HepG2 (cell line): ENCODE data around the gene FAM219A. TPM values are rescaled to one million over a fixed set of nuclear protein-coding genes. Genes with fewer than 3 reads are reported as not detected.

Experiments
- ARNT ChIP-seq: fragments of 450-650 bp; IDR thresholded peaks from 2 replicates; pipeline ENCODE4 v1.6.1; 2017
- ATRX ChIP-seq: sonication (generic); formaldehyde crosslinking; IDR thresholded peaks from 2 replicates; pipeline ENCODE4 v1.4.0; 2020; ENCODE audit warnings: missing genetic modification reagents, borderline replicate concordance
- CBX2 ChIP-seq, 2 experiments: fragments of 200-600 bp in 1 of 2; sonication (generic); formaldehyde crosslinking in 1 of 2; IDR thresholded peaks; 2 replicates each; pipeline versions ENCODE4 v1.7.0 to v1.8.1; 2018 to 2022; ENCODE audit warnings: low read depth in 2 of 2, low read length in 1 of 2, mild to moderate bottlenecking in 1 of 2, missing genetic modification reagents in 1 of 2
- FOXM1 ChIP-seq: sonication (generic); formaldehyde crosslinking; IDR thresholded peaks from 2 replicates; pipeline ENCODE4 v1.5.0; 2020; ENCODE audit warnings: missing genetic modification reagents
- FOXO1 ChIP-seq: sonication (generic); formaldehyde crosslinking; IDR thresholded peaks from 2 replicates; pipeline ENCODE4 v1.4.0; 2020; ENCODE audit warnings: missing genetic modification reagents
- GMEB2 ChIP-seq: IDR thresholded peaks from 2 replicates; pipeline ENCODE4 v1.6.1; 2016; ENCODE audit warnings: missing biosample characterization, missing genetic modification reagents, low read depth
- HNF1B ChIP-seq: sonication (generic); formaldehyde crosslinking; IDR thresholded peaks from 2 replicates; pipeline ENCODE4 v1.5.1; 2020; ENCODE audit warnings: mild to moderate bottlenecking, moderate library complexity, missing genetic modification reagents
- MAFK ChIP-seq, 2 experiments: IDR thresholded peaks in 1 of 2; conservative IDR thresholded peaks in 1 of 2; 2 replicates each; pipeline ENCODE4 v1.6.1; 2011; ENCODE audit warnings: improper control_type of control experiment in 2 of 2, low read length in 2 of 2
- MNT ChIP-seq: fragments of 450-650 bp; IDR thresholded peaks from 2 replicates; pipeline ENCODE4 v1.6.1; 2016
- MTF1 ChIP-seq: sonication (generic); formaldehyde crosslinking; IDR thresholded peaks from 2 replicates; pipeline ENCODE4 v1.5.0; 2020; ENCODE audit warnings: missing genetic modification reagents
- NBN ChIP-seq: fragments of 450-650 bp; conservative IDR thresholded peaks from 2 replicates; pipeline ENCODE4 v1.6.1; 2017
- NFKB2 ChIP-seq: sonication (generic); formaldehyde crosslinking; IDR thresholded peaks from 2 replicates; pipeline ENCODE4 v1.4.0; 2020; ENCODE audit warnings: missing genetic modification reagents, borderline replicate concordance
- NR2C2 ChIP-seq: sonication (generic); formaldehyde crosslinking; IDR thresholded peaks from 2 replicates; pipeline ENCODE4 v1.4.0; 2020; ENCODE audit warnings: missing genetic modification reagents, mild to moderate bottlenecking, moderate library complexity, borderline replicate concordance
- SAFB2 ChIP-seq: sonication (generic); formaldehyde crosslinking; IDR thresholded peaks from 2 replicates; pipeline ENCODE4 v1.5.1; 2020; ENCODE audit warnings: missing genetic modification reagents, low read depth, mild to moderate bottlenecking, borderline replicate concordance
- SKIL ChIP-seq: sonication (generic); formaldehyde crosslinking; IDR thresholded peaks from 2 replicates; pipeline ENCODE4 v1.8.0; 2022; ENCODE audit warnings: missing genetic modification reagents, mild to moderate bottlenecking, moderate library complexity, borderline replicate concordance
- SYNCRIP ChIP-seq: fragments of 200-400 bp; formaldehyde crosslinking; IDR thresholded peaks from 2 replicates; pipeline ENCODE4 v1.6.1; 2018; ENCODE audit warnings: mild to moderate bottlenecking, low read depth, low read length; ENCODE audit not compliant: insufficient read depth
- TCF12 ChIP-seq, 2 experiments: fragments of 450-650 bp in 1 of 2; sonication (generic) in 1 of 2; formaldehyde crosslinking in 1 of 2; IDR thresholded peaks; 2 replicates each; pipeline versions ENCODE4 v1.6.1 to v1.8.0; 2017 to 2022; ENCODE audit warnings: antibody characterized with exemption in 1 of 2, mild to moderate bottlenecking in 1 of 2, missing genetic modification reagents in 1 of 2, moderate library complexity in 1 of 2
- ZMAT5 ChIP-seq: sonication (generic); formaldehyde crosslinking; IDR thresholded peaks from 2 replicates; pipeline ENCODE4 v1.5.0; 2020; ENCODE audit warnings: mild to moderate bottlenecking, low read depth, missing genetic modification reagents, borderline replicate concordance
- ZNF251 ChIP-seq: sonication (generic); formaldehyde crosslinking; IDR thresholded peaks from 2 replicates; pipeline ENCODE4 v1.9.0; 2021; ENCODE audit warnings: mild to moderate bottlenecking, missing genetic modification reagents
- ZNF274 ChIP-seq: sonication (generic); formaldehyde crosslinking; IDR thresholded peaks from 2 replicates; pipeline ENCODE4 v1.5.1; 2020; ENCODE audit warnings: mild to moderate bottlenecking, missing genetic modification reagents
- ZNF331 ChIP-seq: sonication (generic); formaldehyde crosslinking; IDR thresholded peaks from 2 replicates; pipeline ENCODE4 v1.4.0; 2020; ENCODE audit warnings: missing genetic modification reagents
- ZNF761 ChIP-seq: sonication (generic); formaldehyde crosslinking; conservative IDR thresholded peaks from 2 replicates; pipeline ENCODE4 v1.4.0; 2020; ENCODE audit warnings: mild to moderate bottlenecking, missing genetic modification reagents
- ZNF839 ChIP-seq: sonication (generic); formaldehyde crosslinking; IDR thresholded peaks from 2 replicates; pipeline ENCODE4 v1.4.0; 2020; ENCODE audit warnings: missing genetic modification reagents, mild to moderate bottlenecking, borderline replicate concordance
- ZSCAN31 ChIP-seq: sonication (generic); formaldehyde crosslinking; IDR thresholded peaks from 2 replicates; pipeline ENCODE4 v1.5.0; 2020; ENCODE audit warnings: low read depth, mild to moderate bottlenecking, missing genetic modification reagents
- polyA plus RNA-seq, 8 experiments: library from polyadenylated mRNA; depleted of rRNA in 3 of 8; stranded (reverse) in 7 of 8; unstranded in 1 of 8; fragments of >200 nt; fragmentation: Illumina TruSeq in 4 of 8; extraction: Trizol in 4 of 8; gene quantifications; 2 replicates each; pipeline versions ENCODE4 v1.2.1 to v1.2.3, GENCODE V29; 2011 to 2016; ENCODE audit warnings: low read depth in 4 of 8, missing spikeins in 1 of 8, mixed read lengths in 1 of 8; ENCODE audit not compliant: insufficient read depth in 1 of 8
- total RNA-seq, 5 experiments: library from RNA; depleted of rRNA; stranded (reverse); fragments of >200 nt; fragmentation: Illumina TruSeq; extraction: Trizol; gene quantifications; 2 replicates each; pipeline ENCODE4 v1.2.3, GENCODE V29; 2016; ENCODE audit warnings: low read depth in 1 of 5

The FAM219A gene
- total and polyA plus RNA-seq, 2 of the 13 experiments (the other 11 are each of a cell fraction or from before 2014, with no cell fraction given) = 3.9 to 6.4 TPM

GRCh38 chr9:34493972-34494535, 35.7 kb upstream of the FAM219A start (continued):
- TF ChIP-seq CBX2 (IDR thresholded peaks at IDR 0.05; ENCODE audit: low read depth, low read length) = no peak
- TF ChIP-seq CBX2 (CRISPR knock-in tag; IDR thresholded peaks at IDR 0.05; ENCODE audit: low read depth) = no peak
- no peak for TF ChIP-seq ZNF839 (CRISPR knock-in tag)
- no peak for TF ChIP-seq SKIL (CRISPR knock-in tag)
- no peak for TF ChIP-seq NFKB2 (CRISPR knock-in tag)
- no peak for TF ChIP-seq ATRX (CRISPR knock-in tag)
- no peak for TF ChIP-seq HNF1B
- no peak for TF ChIP-seq SAFB2
- no peak for TF ChIP-seq NBN
- TF ChIP-seq NR2C2 (CRISPR knock-in tag) = no peak
- TF ChIP-seq GMEB2 (CRISPR knock-in tag) = no peak
- no peak for TF ChIP-seq MNT
- TF ChIP-seq SYNCRIP = no peak
- TF ChIP-seq ZMAT5 = no peak
- no peak for TF ChIP-seq MTF1
- no peak for TF ChIP-seq ZNF761 (CRISPR knock-in tag)
- 0 out of 2 replicates have a peak, but pooled peaks have one; percentile 40 for TF ChIP-seq ZNF331 (CRISPR knock-in tag)
- TF ChIP-seq FOXO1 = no peak
- TF ChIP-seq MAFK (conservative IDR thresholded peaks at IDR 0.05 in 1 of 2, IDR thresholded peaks at IDR 0.05 in 1 of 2; ENCODE audit: low read length in 2 of 2) = no peak
- no peak for TF ChIP-seq ZNF274 (CRISPR knock-in tag)
- no peak for TF ChIP-seq TCF12 (IDR thresholded peaks at IDR 0.05)
- TF ChIP-seq TCF12 (CRISPR knock-in tag; IDR thresholded peaks at IDR 0.05) = no peak
- no peak for TF ChIP-seq ZSCAN31 (CRISPR knock-in tag)
- no peak for TF ChIP-seq FOXM1
- TF ChIP-seq ZNF251 (CRISPR knock-in tag) = no peak
- TF ChIP-seq ARNT = no peak
